Smooth muscle cell (in vitro differentiated cells): ENCODE results near the gene KLHL4. TPM values are rescaled to one million over a fixed set of nuclear protein-coding genes. Genes with fewer than 3 reads are reported as not detected.
"Not testable (repeated sequence)": the region's sequence is repeated elsewhere in the genome, so short reads cannot be mapped to it uniquely, and the experiment has no call there.

Experiments used
- DNase-seq: peaks from one replicate; lab custom pipeline; 2025; ENCODE audit not compliant: unreplicated experiment; lab: John Stamatoyannopoulos, UW
- H2AFZ ChIP-seq: fragments of 200-600 bp; sonication (generic); 2 replicates; pipeline ENCODE4 v1.6.0; 2016; ENCODE audit warnings: antibody characterized with exemption, low read depth, mild to moderate bottlenecking
- H3F3A ChIP-seq: fragments of 200-600 bp; sonication (generic); 2 replicates; pipeline ENCODE4 v1.6.0; 2017; ENCODE audit warnings: antibody characterized with exemption, low read depth
- H3K27ac ChIP-seq: fragments of 200-600 bp; sonication (generic); 2 replicates; pipeline ENCODE4 v1.5.1; 2016; ENCODE audit warnings: low read depth, mild to moderate bottlenecking
- H3K27me3 ChIP-seq: fragments of 200-600 bp; sonication (generic); 2 replicates; pipeline ENCODE4 v1.6.1; 2016; ENCODE audit warnings: low read depth, mild to moderate bottlenecking
- H3K36me3 ChIP-seq: fragments of 200-600 bp; sonication (generic); 2 replicates; pipeline ENCODE4 v1.5.1; 2016; ENCODE audit warnings: low read depth
- H3K4me1 ChIP-seq: fragments of 200-600 bp; sonication (generic); 2 replicates; pipeline ENCODE4 v1.5.1; 2016; ENCODE audit warnings: low read depth
- H3K4me2 ChIP-seq: fragments of 200-600 bp; sonication (generic); 2 replicates; pipeline ENCODE4 v1.6.0; 2016; ENCODE audit warnings: mild to moderate bottlenecking
- H3K4me3 ChIP-seq: fragments of 200-600 bp; sonication (generic); 2 replicates; pipeline ENCODE4 v1.5.1; 2016; ENCODE audit warnings: mild to moderate bottlenecking
- H3K79me2 ChIP-seq: fragments of 200-600 bp; sonication (generic); 2 replicates; pipeline ENCODE4 v1.6.0; 2016; ENCODE audit warnings: low read depth, mild to moderate bottlenecking
- H3K9ac ChIP-seq: fragments of 200-600 bp; sonication (generic); 2 replicates; pipeline ENCODE4 v1.6.0; 2016; ENCODE audit warnings: low read depth
- H3K9me3 ChIP-seq: fragments of 200-600 bp; sonication (generic); replicated peaks from 2 replicates; pipeline ENCODE4 v1.5.1; 2016; ENCODE audit warnings: low read depth
- H4K20me1 ChIP-seq: fragments of 200-600 bp; sonication (generic); 2 replicates; pipeline ENCODE4 v1.6.0; 2016; ENCODE audit warnings: low read depth
- CTCF ChIP-seq: fragments of 200-600 bp; sonication (generic); IDR thresholded peaks from 2 replicates; pipeline ENCODE4 v1.5.1; 2017; ENCODE audit warnings: borderline replicate concordance, mild to moderate bottlenecking, antibody characterized with exemption; ENCODE audit not compliant: insufficient read depth, poor library complexity, severe bottlenecking
- WGBS: methylation state at CpG from one replicate; pipeline ENCODE4 v1.1.7; 2016; ENCODE audit warnings: low lambda C conversion rate; 5-methylcytosine and 5-hydroxymethylcytosine counted together
- polyA plus RNA-seq: library from polyadenylated mRNA; unstranded; fragments of >200 nt; fragmentation: Nextera tagmentation; extraction: Ambion mirVana; gene quantifications from 2 replicates; pipeline ENCODE4 v1.2.1, GENCODE V29; 2016
- total RNA-seq: library from RNA; depleted of rRNA; stranded (reverse); fragments of >200 nt; gene quantifications from 2 replicates; pipeline ENCODE4 v1.2.3, GENCODE V29; 2014

Gene KLHL4
- total and polyA plus RNA-seq, 2 experiments from 2014 or later = 10.7 to 13.5 TPM

DNA sequence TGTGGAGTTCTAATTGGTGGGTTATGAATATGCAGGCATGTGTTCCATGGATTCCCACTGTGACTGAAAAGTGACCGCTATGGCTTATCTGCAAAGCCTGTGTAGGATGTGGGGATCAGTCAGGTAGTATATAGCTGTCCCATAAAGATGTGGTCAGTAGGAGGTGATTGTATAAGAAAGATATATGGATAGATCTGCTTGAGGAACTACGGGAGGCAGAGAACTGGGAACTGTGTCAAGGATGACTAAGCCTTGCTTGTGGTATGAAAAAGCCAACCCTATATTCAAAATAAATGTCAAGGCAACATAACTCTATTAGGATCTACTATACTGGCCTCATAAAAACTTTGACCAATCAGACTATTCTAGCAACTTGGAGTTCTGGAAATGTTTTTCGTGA, 185.2 kb downstream of the KLHL4 start:
- TF ChIP-seq CTCF = no peak
- H3K9me3 ChIP-seq = no peaks in the 10 kb centered on the region
- no peak overlapping the region for H3K9ac ChIP-seq
- 52% methylated on average over 3 of the region's 3 CpGs for WGBS
- H3K79me2 ChIP-seq = no peaks in the 10 kb centered on the region
- no peaks in the 10 kb centered on the region for H4K20me1 ChIP-seq
- H3K27me3 ChIP-seq = no peaks in the 10 kb centered on the region
- H3K4me3 ChIP-seq = no peak overlapping the region
- H3K4me2 ChIP-seq = no peak overlapping the region
- H3F3A ChIP-seq = no peaks in the 10 kb centered on the region
- H3K36me3 ChIP-seq = no peaks in the 10 kb centered on the region
- no peaks in the 10 kb centered on the region for H3K4me1 ChIP-seq
- H2AFZ ChIP-seq = no peak overlapping the region
- DNase-seq = no peak
- no peak overlapping the region for H3K27ac ChIP-seq

DNA sequence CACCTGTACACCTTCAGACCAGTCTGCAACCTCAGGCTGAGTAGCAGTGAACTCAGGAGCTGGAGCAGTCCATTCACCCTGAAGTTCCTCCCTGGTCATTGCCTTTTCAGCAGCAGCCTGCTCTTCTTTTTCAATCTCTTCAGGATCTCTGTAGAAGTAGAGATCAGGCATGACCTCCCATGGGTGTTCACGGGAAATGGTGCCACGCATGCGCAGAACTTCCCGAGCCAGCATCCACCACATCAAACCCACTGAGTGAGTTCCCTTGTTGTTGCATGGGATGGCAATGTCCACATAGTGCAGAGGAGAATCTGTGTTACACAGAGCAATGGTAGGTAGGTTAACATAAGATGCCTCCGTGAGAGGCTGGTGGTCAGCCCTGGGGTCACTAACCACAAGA, 185.9 kb downstream of the KLHL4 start:
- H3K36me3 ChIP-seq, H4K20me1 ChIP-seq, H3K27me3 ChIP-seq, H3K9ac ChIP-seq, H3K4me3 ChIP-seq, DNase-seq, H3K9me3 ChIP-seq, H2AFZ ChIP-seq, H3K27ac ChIP-seq, H3F3A ChIP-seq, H3K79me2 ChIP-seq, H3K4me1 ChIP-seq, H3K4me2 ChIP-seq: not testable (repeated sequence)
- 96% methylated on average over 5 of the region's 5 CpGs for WGBS

DNA sequence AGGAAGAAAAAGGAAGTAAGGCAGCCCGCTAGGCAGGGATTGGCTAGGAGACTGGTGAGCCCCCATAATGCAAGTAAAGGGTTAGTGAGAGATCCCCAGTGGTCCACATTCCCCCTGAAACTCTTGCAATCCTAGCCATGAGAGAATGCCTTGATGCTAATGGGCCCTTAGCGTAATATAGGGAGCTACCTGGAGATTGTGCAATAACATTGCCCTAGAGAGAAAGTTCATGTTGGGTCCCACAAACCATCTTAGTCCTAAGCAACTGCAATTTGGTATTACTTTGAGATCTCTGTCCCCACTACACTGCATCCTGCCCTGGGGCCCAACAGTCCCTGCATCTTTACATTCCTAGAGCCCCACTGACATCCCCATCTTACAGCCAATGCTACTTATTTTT, 188.5 kb downstream of the KLHL4 start:
- Histone ChIP-seq H3K4me2 (no peak overlapping the region), H3K27me3 (no peaks in the 10 kb centered on the region), H3K36me3 (no peaks in the 10 kb centered on the region), H3K27ac (no peak overlapping the region), H3F3A (no peaks in the 10 kb centered on the region), H4K20me1 (no peaks in the 10 kb centered on the region), H3K79me2 (no peaks in the 10 kb centered on the region), H3K4me1 (no peaks in the 10 kb centered on the region), H3K9ac (no peak overlapping the region), H3K4me3 (no peak overlapping the region), H3K9me3 (no peaks in the 10 kb centered on the region), H2AFZ (no peak overlapping the region)
- WGBS = 91% methylated on average over 2 of the region's 2 CpGs
- TF ChIP-seq CTCF = no peak
- DNase-seq = no peak

GRCh38 chrX:87710580-87710979, 193.0 kb downstream of the KLHL4 start:
- no peaks in the 10 kb centered on the region for H3K27me3 ChIP-seq
- no peak for TF ChIP-seq CTCF
- H3K4me1 ChIP-seq = no peaks in the 10 kb centered on the region
- no peak overlapping the region for H2AFZ ChIP-seq
- WGBS = 97% methylated on average over 1 of the region's 1 CpG
- H3K4me2 ChIP-seq = no peak overlapping the region
- no peaks in the 10 kb centered on the region for H4K20me1 ChIP-seq
- H3K9me3 ChIP-seq = no peaks in the 10 kb centered on the region
- no peak overlapping the region for H3K4me3 ChIP-seq
- H3K27ac ChIP-seq = no peak overlapping the region
- no peaks in the 10 kb centered on the region for H3K79me2 ChIP-seq
- no peaks in the 10 kb centered on the region for H3F3A ChIP-seq
- H3K9ac ChIP-seq = no peak overlapping the region
- DNase-seq = no peak
- H3K36me3 ChIP-seq = no peaks in the 10 kb centered on the region
